SK-N-SH (cell line): ENCODE data around the gene MTA2. TPM values are rescaled to one million over a fixed set of nuclear protein-coding genes. Genes with fewer than 3 reads are reported as not detected.

ENCODE experiments used
- CTCF ChIA-PET: fragments of 300-600, 350-600 bp; formaldehyde crosslinking; extraction: SDS; loops from one replicate; lab custom pipeline; 2021; lab: Yijun Ruan, JAX
- POLR2A ChIA-PET: fragments of 350-600 bp; sonication (Branson Sonifier 250); formaldehyde crosslinking; extraction: SDS; loops from one replicate; lab custom pipeline; 2020; ENCODE audit warnings: antibody characterized with exemption, inconsistent platforms; lab: Yijun Ruan, JAX
- DNase-seq: peaks from one replicate; pipeline ENCODE4 v3.0.0; 2012
- H2AFZ ChIP-seq: fragments of 200-600 bp; sonication (generic); 2 replicates; pipeline ENCODE4 v1.8.1; 2016; ENCODE audit warnings: antibody characterized with exemption, mild to moderate bottlenecking, low read depth
- H3F3A ChIP-seq: fragments of 200-600 bp; sonication (generic); replicated peaks from 2 replicates; pipeline ENCODE3; 2016; ENCODE audit warnings: antibody characterized with exemption, mild to moderate bottlenecking; ENCODE audit not compliant: insufficient read depth
- H3K27ac ChIP-seq, 2 experiments: fragments of 200-500 bp in 1 of 2; fragments of 200-600 bp in 1 of 2; sonication (Bioruptor generic) in 1 of 2; sonication (generic), shearing (Covaris generic) in 1 of 2; 2 replicates each; pipeline versions ENCODE4 v1.5.1 to v1.6.1; 2014 to 2016; ENCODE audit warnings: low read depth in 2 of 2, inconsistent platforms in 1 of 2, low read length in 1 of 2, mild to moderate bottlenecking in 1 of 2, mixed read lengths in 1 of 2
- H3K27me3 ChIP-seq: fragments of 200-600 bp; sonication (generic), shearing (Covaris generic); 2 replicates; pipeline ENCODE4 v1.6.1; 2016; ENCODE audit warnings: mixed run types; ENCODE audit not compliant: insufficient read depth
- H3K36me3 ChIP-seq, 2 experiments: fragments of 200-500 bp in 1 of 2; fragments of 200-600 bp in 1 of 2; sonication (Bioruptor generic) in 1 of 2; sonication (generic) in 1 of 2; replicated peaks in 1 of 2; 2 replicates each; pipeline versions ENCODE3 to v1.5.1; 2014 to 2016; ENCODE audit warnings: low read length in 1 of 2, mild to moderate bottlenecking in 1 of 2; ENCODE audit not compliant: insufficient read depth in 2 of 2, control insufficient read depth in 1 of 2
- H3K4me1 ChIP-seq, 2 experiments: fragments of 200-500 bp in 1 of 2; fragments of 200-600 bp in 1 of 2; sonication (Bioruptor generic) in 1 of 2; sonication (generic), shearing (Covaris generic) in 1 of 2; 2 replicates each; pipeline versions ENCODE4 v1.5.1 to v1.6.1; 2014 to 2016; ENCODE audit warnings: low read depth in 1 of 2, low read length in 1 of 2, mixed run types in 1 of 2; ENCODE audit not compliant: insufficient read depth in 2 of 2, control insufficient read depth in 1 of 2
- H3K4me2 ChIP-seq: fragments of 200-600 bp; sonication (generic), shearing (Covaris generic); 2 replicates; pipeline ENCODE4 v1.6.1; 2017; ENCODE audit warnings: mixed run types
- H3K4me3 ChIP-seq, 2 experiments: fragments of 200-500 bp in 1 of 2; fragments of 200-600 bp in 1 of 2; sonication (Bioruptor generic) in 1 of 2; sonication (generic), shearing (Covaris generic) in 1 of 2; 2 replicates each; pipeline versions ENCODE4 v1.5.1 to v1.8.1; 2014 to 2016; ENCODE audit warnings: low read depth in 2 of 2, inconsistent platforms in 1 of 2, low read length in 1 of 2, mild to moderate bottlenecking in 1 of 2, mixed read lengths in 1 of 2, moderate library complexity in 1 of 2
- H3K79me2 ChIP-seq: fragments of 200-600 bp; sonication (generic); 2 replicates; pipeline ENCODE4 v1.8.1; 2017; ENCODE audit warnings: mild to moderate bottlenecking; ENCODE audit not compliant: insufficient read depth
- H3K9ac ChIP-seq: fragments of 200-600 bp; sonication (generic); 2 replicates; pipeline ENCODE4 v1.6.1; 2017; ENCODE audit warnings: mixed run types
- H3K9me2 ChIP-seq: fragments of 200-600 bp; sonication (generic); 2 replicates; pipeline ENCODE4 v1.6.1; 2017; ENCODE audit warnings: mixed run types
- H3K9me3 ChIP-seq: fragments of 200-600 bp; sonication (generic); 2 replicates; pipeline ENCODE4 v1.6.1; 2017; ENCODE audit warnings: mixed run types, mild to moderate bottlenecking, moderate library complexity
- H4K20me1 ChIP-seq: fragments of 200-600 bp; sonication (generic); 2 replicates; pipeline ENCODE4 v1.6.1; 2017; ENCODE audit warnings: mild to moderate bottlenecking, mixed run types; ENCODE audit not compliant: insufficient read depth
- CHD2 ChIP-seq: fragments of 150-350 bp; IDR thresholded peaks from 2 replicates; pipeline ENCODE4 v1.6.1; 2018; ENCODE audit warnings: low read length; ENCODE audit not compliant: partially characterized antibody
- ELF1 ChIP-seq: IDR thresholded peaks from 2 replicates; pipeline ENCODE4 v1.4.0; 2012
- EP300 ChIP-seq, 2 experiments: IDR thresholded peaks; 2 replicates each; pipeline versions ENCODE4 v1.4.0 to v1.6.1; 2012; ENCODE audit warnings: borderline replicate concordance in 1 of 2, low read depth in 1 of 2, low read length in 1 of 2
- EZH2phosphoT487 ChIP-seq: fragments of 200-600 bp; sonication (generic); IDR thresholded peaks from 2 replicates; pipeline ENCODE4 v1.6.1; 2017; ENCODE audit warnings: low read depth, mixed run types, mild to moderate bottlenecking, antibody characterized with exemption, moderate library complexity, borderline replicate concordance
- FOSL2 ChIP-seq: IDR thresholded peaks from 2 replicates; pipeline ENCODE4 v1.4.0; 2012; ENCODE audit warnings: low read depth, mild to moderate bottlenecking, moderate library complexity, borderline replicate concordance
- GATA2 ChIP-seq: sonication (generic); formaldehyde crosslinking; IDR thresholded peaks from 2 replicates; pipeline ENCODE4 v1.5.0; 2020; ENCODE audit warnings: mild to moderate bottlenecking, missing genetic modification reagents
- MXI1 ChIP-seq: IDR thresholded peaks from 2 replicates; pipeline ENCODE4 v1.6.1; 2012; ENCODE audit warnings: mild to moderate bottlenecking, low read depth, low read length, improper control_type of control experiment
- NFIC ChIP-seq: IDR thresholded peaks from 2 replicates; pipeline ENCODE4 v1.4.0; 2012; ENCODE audit warnings: borderline replicate concordance
- RFX5 ChIP-seq: IDR thresholded peaks from 2 replicates; pipeline ENCODE4 v1.6.1; 2012; ENCODE audit warnings: mild to moderate bottlenecking, improper control_type of control experiment, low read length
- RXRA ChIP-seq: IDR thresholded peaks from 2 replicates; pipeline ENCODE4 v1.4.0; 2012; ENCODE audit warnings: low read depth, mild to moderate bottlenecking, borderline replicate concordance
- SIN3A ChIP-seq: IDR thresholded peaks from 2 replicates; pipeline ENCODE4 v1.6.1; 2012; ENCODE audit warnings: low read depth, mild to moderate bottlenecking, low read length, moderate library complexity, borderline replicate concordance
- TAF1 ChIP-seq: IDR thresholded peaks from 2 replicates; pipeline ENCODE4 v1.6.1; 2012; ENCODE audit warnings: low read depth, mild to moderate bottlenecking, low read length, moderate library complexity, borderline replicate concordance
- TCF12 ChIP-seq: IDR thresholded peaks from 2 replicates; pipeline ENCODE4 v1.4.0; 2012
- YY1 ChIP-seq: IDR thresholded peaks from 2 replicates; pipeline ENCODE4 v1.4.0; 2012; ENCODE audit warnings: low read depth, mild to moderate bottlenecking
- WGBS: methylation state at CpG from one replicate; pipeline ENCODE4 v1.1.6; 2017; ENCODE audit warnings: low lambda C conversion rate; 5-methylcytosine and 5-hydroxymethylcytosine counted together
- polyA plus RNA-seq, 3 experiments: library from polyadenylated mRNA; depleted of rRNA; stranded (reverse); fragments of >200 nt; gene quantifications; 2 replicates each; pipeline ENCODE4 v1.2.3, GENCODE V29; 2012
- TF ChIP-seq, protein P1 (sequence below): fragments of 200-600 bp; sonication (generic); IDR thresholded peaks from 2 replicates; pipeline ENCODE4 v1.6.1; 2017; ENCODE audit warnings: antibody characterized with exemption, mild to moderate bottlenecking, moderate library complexity
- TF ChIP-seq, protein P2 (sequence below): fragments of 150-350 bp; IDR thresholded peaks from 2 replicates; pipeline ENCODE4 v1.6.1; 2017; ENCODE audit warnings: antibody characterized with exemption, low read length, low read depth, borderline replicate concordance
- TF ChIP-seq, protein P3 (sequence below): IDR thresholded peaks from 2 replicates; pipeline ENCODE4 v1.4.0; 2012; ENCODE audit warnings: low read depth
- TF ChIP-seq, protein P4 (sequence below): IDR thresholded peaks from 2 replicates; pipeline ENCODE4; 2012
- TF ChIP-seq, protein P5 (sequence below): IDR thresholded peaks from 2 replicates; pipeline ENCODE4 v1.4.0; 2012; ENCODE audit warnings: low read depth, borderline replicate concordance

Gene MTA2
- polyA plus RNA-seq, 1 of the 3 experiments (the other 2 are of a cell fraction) = 18.4 TPM

DNA sequence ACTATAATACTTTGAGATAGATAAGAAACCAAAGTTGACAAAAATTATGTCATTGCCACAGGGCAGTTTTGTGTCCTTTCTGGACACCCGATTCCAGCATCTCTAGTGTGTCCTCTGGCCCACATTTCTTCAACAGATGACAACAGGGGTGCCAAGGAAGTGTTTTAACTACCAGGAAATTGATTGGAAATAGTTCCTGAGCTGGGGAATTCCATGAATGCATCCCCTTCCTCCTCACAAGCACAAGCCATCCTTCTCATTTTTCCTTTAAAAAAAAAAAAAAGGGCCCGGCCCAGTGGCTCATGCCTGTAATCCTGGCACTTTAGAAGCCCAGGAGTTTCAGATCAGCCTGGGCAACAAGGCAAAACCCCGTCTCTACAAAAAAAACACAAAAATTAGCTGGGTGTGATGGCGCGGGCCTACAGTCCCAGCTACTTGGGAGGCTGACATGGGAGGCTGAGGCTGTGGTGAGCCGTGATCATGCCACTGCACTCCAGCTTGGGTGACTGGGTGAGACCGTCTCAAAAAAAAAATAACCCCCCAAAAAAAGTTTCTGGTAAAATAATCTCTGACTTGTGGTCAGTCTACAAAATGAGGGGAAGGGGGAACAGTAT, 20.9 kb upstream of the MTA2 start (continued):
- TF ChIP-seq, protein P1, sequence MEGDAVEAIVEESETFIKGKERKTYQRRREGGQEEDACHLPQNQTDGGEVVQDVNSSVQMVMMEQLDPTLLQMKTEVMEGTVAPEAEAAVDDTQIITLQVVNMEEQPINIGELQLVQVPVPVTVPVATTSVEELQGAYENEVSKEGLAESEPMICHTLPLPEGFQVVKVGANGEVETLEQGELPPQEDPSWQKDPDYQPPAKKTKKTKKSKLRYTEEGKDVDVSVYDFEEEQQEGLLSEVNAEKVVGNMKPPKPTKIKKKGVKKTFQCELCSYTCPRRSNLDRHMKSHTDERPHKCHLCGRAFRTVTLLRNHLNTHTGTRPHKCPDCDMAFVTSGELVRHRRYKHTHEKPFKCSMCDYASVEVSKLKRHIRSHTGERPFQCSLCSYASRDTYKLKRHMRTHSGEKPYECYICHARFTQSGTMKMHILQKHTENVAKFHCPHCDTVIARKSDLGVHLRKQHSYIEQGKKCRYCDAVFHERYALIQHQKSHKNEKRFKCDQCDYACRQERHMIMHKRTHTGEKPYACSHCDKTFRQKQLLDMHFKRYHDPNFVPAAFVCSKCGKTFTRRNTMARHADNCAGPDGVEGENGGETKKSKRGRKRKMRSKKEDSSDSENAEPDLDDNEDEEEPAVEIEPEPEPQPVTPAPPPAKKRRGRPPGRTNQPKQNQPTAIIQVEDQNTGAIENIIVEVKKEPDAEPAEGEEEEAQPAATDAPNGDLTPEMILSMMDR = no peak
- TF ChIP-seq, all 33 proteins: peak for 0

DNA sequence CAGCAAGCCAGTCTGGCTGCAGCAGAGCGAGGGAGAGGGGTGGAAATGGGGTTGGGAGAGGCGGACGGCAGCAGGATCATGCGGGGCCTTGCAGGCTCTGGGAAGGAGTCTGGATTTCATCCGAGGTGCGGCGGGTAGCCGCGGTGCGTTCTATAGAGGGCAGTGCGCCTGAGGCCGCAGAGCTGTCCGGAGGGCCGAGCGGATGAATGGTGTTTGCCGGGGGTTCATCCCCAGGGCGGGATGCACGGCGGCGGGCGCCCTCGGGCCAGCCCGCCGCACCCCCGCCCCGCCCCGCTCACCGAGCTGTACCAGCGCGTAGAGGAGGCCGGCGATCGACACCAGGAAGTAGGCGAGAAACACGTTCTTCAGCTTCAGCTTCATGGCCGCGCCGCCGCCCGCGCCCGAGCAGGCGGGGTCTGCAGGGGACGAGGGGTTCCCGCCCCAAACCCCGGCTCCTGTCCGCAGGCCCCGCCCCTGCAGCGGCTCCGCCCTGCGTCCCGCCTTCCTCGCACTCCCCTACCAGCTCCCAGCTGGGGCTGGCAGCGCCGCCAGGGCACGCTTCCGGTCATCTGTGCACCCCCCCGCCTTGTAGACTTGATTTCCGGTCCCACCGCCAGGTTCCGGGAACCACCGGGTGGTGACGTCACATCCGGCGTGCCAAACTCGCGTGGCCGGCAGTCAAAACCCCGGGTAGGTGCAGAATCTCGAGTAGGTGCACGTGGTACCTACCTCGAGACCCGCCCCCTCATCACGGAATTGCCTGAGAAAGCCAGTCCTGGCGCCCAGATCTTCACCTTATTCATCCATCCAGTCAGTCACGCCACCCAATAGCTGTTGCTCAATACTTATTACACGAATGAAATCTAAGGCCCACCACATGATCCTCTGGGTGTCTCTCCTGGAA, 20.2 kb upstream of the MTA2 start, which contains the start of gene B3GAT3:
Gene B3GAT3 (minus strand): TSS at position 420 of the 904 bp plus-strand sequence. CDS start 39 bp downstream, at position 381.
- ChIA-PET POLR2A (interaction anchor here (0.7 to 3.3 kb wide), 15 partner anchors 9 to 225 kb away, joined by 3 to 37 read pairs (median 7); partner anchors contain the start of genes C11orf98, CSKMT, EEF1G and EML3), CTCF (interaction anchor here (0.8 to 2.5 kb wide), 12 partner anchors 8 to 227 kb away, joined by 3 to 16 read pairs (median 4); partner anchors contain the start of genes ROM1, TMEM179B and TUT1)
- H3K27me3 ChIP-seq = no peaks in the 10 kb centered on the region
- no peaks in the 10 kb centered on the region for H3K9me2 ChIP-seq
- H3F3A ChIP-seq = peaks cover 41% of the 10 kb centered on the region
- no peaks in the 10 kb centered on the region for H3K9me3 ChIP-seq
- H3K36me3 ChIP-seq = peaks cover 9 to 21% of the 10 kb centered on the region in 2 experiments
- peak within 1 kb of the TSS; percentile 43; the same call in 1 of the 2 replicates for H2AFZ ChIP-seq
- H3K79me2 ChIP-seq = peaks cover 30% of the 10 kb centered on the region
- peak within 1 kb of the TSS; percentile 78 to 86 for H3K27ac ChIP-seq
- peak; percentile 99 for DNase-seq
- H3K4me3 ChIP-seq = peak within 1 kb of the TSS; percentile 77 to 92
- peaks cover 7 to 15% of the 10 kb centered on the region in 2 experiments; a peak in 3 of 4 replicates for H3K4me1 ChIP-seq
- WGBS = 4% methylated on average over 56 of the region's 77 CpGs
- H4K20me1 ChIP-seq = no peaks in the 10 kb centered on the region
- peak within 1 kb of the TSS; percentile 94 for H3K4me2 ChIP-seq
- peak within 1 kb of the TSS; percentile 87 for H3K9ac ChIP-seq
- TF ChIP-seq, protein P2, sequence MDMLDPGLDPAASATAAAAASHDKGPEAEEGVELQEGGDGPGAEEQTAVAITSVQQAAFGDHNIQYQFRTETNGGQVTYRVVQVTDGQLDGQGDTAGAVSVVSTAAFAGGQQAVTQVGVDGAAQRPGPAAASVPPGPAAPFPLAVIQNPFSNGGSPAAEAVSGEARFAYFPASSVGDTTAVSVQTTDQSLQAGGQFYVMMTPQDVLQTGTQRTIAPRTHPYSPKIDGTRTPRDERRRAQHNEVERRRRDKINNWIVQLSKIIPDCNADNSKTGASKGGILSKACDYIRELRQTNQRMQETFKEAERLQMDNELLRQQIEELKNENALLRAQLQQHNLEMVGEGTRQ = no peak
- TF ChIP-seq TCF12 (peak; percentile 67; the same call in 1 of the 2 replicates), SIN3A (0 out of 2 replicates have a peak, but pooled peaks have one; percentile 59), FOSL2 (peak; percentile 10; the same call in 1 of the 2 replicates), EP300 (IDR thresholded peaks at IDR 0.05; ENCODE audit: borderline replicate concordance in 1 of 2, low read depth in 1 of 2, low read length in 1 of 2) (0 out of 4 replicates have a peak, but pooled peaks of 1 of the 2 experiments have one; percentile 24), RXRA (no peak), EZH2phosphoT487 (no peak), YY1 (0 out of 2 replicates have a peak, but pooled peaks have one; percentile 38), ELF1 (peak; percentile 93), RFX5 (no peak), MXI1 (peak; percentile 100), TAF1 (peak; percentile 30; the same call in 1 of the 2 replicates), NFIC (peak; percentile 25), GATA2 (CRISPR knock-in tag) (no peak), CHD2 (peak; percentile 96)
- TF ChIP-seq, protein P3, sequence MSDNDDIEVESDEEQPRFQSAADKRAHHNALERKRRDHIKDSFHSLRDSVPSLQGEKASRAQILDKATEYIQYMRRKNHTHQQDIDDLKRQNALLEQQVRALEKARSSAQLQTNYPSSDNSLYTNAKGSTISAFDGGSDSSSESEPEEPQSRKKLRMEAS = peak; percentile 99
- TF ChIP-seq, protein P4, sequence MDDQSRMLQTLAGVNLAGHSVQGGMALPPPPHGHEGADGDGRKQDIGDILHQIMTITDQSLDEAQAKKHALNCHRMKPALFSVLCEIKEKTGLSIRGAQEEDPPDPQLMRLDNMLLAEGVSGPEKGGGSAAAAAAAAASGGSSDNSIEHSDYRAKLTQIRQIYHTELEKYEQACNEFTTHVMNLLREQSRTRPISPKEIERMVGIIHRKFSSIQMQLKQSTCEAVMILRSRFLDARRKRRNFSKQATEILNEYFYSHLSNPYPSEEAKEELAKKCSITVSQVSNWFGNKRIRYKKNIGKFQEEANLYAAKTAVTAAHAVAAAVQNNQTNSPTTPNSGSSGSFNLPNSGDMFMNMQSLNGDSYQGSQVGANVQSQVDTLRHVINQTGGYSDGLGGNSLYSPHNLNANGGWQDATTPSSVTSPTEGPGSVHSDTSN = peak; percentile 48
- TF ChIP-seq, protein P1 = 0 out of 2 replicates have a peak, but pooled peaks have one; percentile 6
- TF ChIP-seq, protein P5, sequence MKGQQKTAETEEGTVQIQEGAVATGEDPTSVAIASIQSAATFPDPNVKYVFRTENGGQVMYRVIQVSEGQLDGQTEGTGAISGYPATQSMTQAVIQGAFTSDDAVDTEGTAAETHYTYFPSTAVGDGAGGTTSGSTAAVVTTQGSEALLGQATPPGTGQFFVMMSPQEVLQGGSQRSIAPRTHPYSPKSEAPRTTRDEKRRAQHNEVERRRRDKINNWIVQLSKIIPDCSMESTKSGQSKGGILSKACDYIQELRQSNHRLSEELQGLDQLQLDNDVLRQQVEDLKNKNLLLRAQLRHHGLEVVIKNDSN = peak; percentile 79
